Measurements from ENCODE around the gene YPEL5. TPM values are rescaled to one million over a fixed set of nuclear protein-coding genes. Genes with fewer than 3 reads are reported as not detected.
A peak's percentile ranks its signal among the peaks of the same experiment; 100 is the strongest.

YPEL5 gene
- total RNA-seq, 1 donor from 2014 or later: 86.0 TPM

- peaks cover 24% of the 10 kb centered on the region for H3K36me3 Mint-ChIP-seq (ENCODE audit: unreplicated experiment)
- no peaks in the 10 kb centered on the region for H3K9me3 Mint-ChIP-seq (ENCODE audit: unreplicated experiment)
- no peak overlapping the region for H3K4me3 Mint-ChIP-seq (ENCODE audit: unreplicated experiment)
- no peak for DNase-seq (ENCODE audit: extremely low spot score, unreplicated experiment)
- peaks cover 48% of the 10 kb centered on the region for H3K4me1 Mint-ChIP-seq (ENCODE audit: unreplicated experiment)
- TF ChIP-seq CTCF (IDR thresholded peaks at IDR 0.05): no peak
- H3K27ac Mint-ChIP-seq (ENCODE audit: unreplicated experiment): peak overlapping the region; percentile 60
- no peaks in the 10 kb centered on the region for H3K27me3 Mint-ChIP-seq (ENCODE audit: unreplicated experiment)
Observed at GRCh38 chr2:30149976-30150375, 3.2 kb downstream of the YPEL5 start.

- Mint-ChIP-seq H3K9me3 (ENCODE audit: unreplicated experiment) (no peaks in the 10 kb centered on the region), H3K27me3 (ENCODE audit: unreplicated experiment) (no peaks in the 10 kb centered on the region), H3K27ac (ENCODE audit: unreplicated experiment) (peak overlapping the region; percentile 60), H3K4me3 (ENCODE audit: unreplicated experiment) (no peak overlapping the region), H3K4me1 (ENCODE audit: unreplicated experiment) (peaks cover 54% of the 10 kb centered on the region), H3K36me3 (ENCODE audit: unreplicated experiment) (peaks cover 27% of the 10 kb centered on the region)
- no peak for DNase-seq (ENCODE audit: extremely low spot score, unreplicated experiment)
- no peak for TF ChIP-seq CTCF (IDR thresholded peaks at IDR 0.05)
Observed at GRCh38 chr2:30150786-30151185, 4.0 kb downstream of the YPEL5 start.

GRCh38 chr2:30152385-30152784 lies 5.6 kb downstream of the YPEL5 start:
- no peak for DNase-seq (ENCODE audit: extremely low spot score, unreplicated experiment)
- no peak overlapping the region for H3K27ac Mint-ChIP-seq (ENCODE audit: unreplicated experiment)
- H3K4me1 Mint-ChIP-seq (ENCODE audit: unreplicated experiment): peaks cover 59% of the 10 kb centered on the region
- no peak for TF ChIP-seq CTCF (IDR thresholded peaks at IDR 0.05)
- H3K36me3 Mint-ChIP-seq (ENCODE audit: unreplicated experiment): peaks cover 37% of the 10 kb centered on the region
- H3K9me3 Mint-ChIP-seq (ENCODE audit: unreplicated experiment): no peaks in the 10 kb centered on the region
- no peaks in the 10 kb centered on the region for H3K27me3 Mint-ChIP-seq (ENCODE audit: unreplicated experiment)
- H3K4me3 Mint-ChIP-seq (ENCODE audit: unreplicated experiment): no peak overlapping the region

GRCh38 chr2:30155202-30155601 lies 8.4 kb downstream of the YPEL5 start:
- H3K4me1 Mint-ChIP-seq (ENCODE audit: unreplicated experiment): peaks cover 35% of the 10 kb centered on the region

More at GRCh38 chr2:30155202-30155601, 8.4 kb downstream of the YPEL5 start:
- Mint-ChIP-seq H3K27ac (ENCODE audit: unreplicated experiment) (no peak overlapping the region), H3K27me3 (ENCODE audit: unreplicated experiment) (no peaks in the 10 kb centered on the region), H3K4me3 (ENCODE audit: unreplicated experiment) (no peak overlapping the region), H3K36me3 (ENCODE audit: unreplicated experiment) (peaks cover 55% of the 10 kb centered on the region), H3K9me3 (ENCODE audit: unreplicated experiment) (no peaks in the 10 kb centered on the region)
- no peak for TF ChIP-seq CTCF (IDR thresholded peaks at IDR 0.05)
- no peak for DNase-seq (ENCODE audit: extremely low spot score, unreplicated experiment)
